Upper lobe of left lung (tissue), 4 donors: Measurements from ENCODE around the gene ANKRD18B.
"Not testable (repeated sequence)": the region's sequence is repeated elsewhere in the genome, so short reads cannot be mapped to it uniquely, and the experiment has no call there.

ENCODE experiments used
- CTCF ChIP-seq, 6 experiments: fragments of 450-650 bp in 4 of 6; fragments of 200-600 bp in 2 of 6; sonication (generic) in 2 of 6; IDR thresholded peaks; one replicate each; pipeline ENCODE4 v1.5.1; 2016 to 2019; ENCODE audit warnings: antibody characterized with exemption in 6 of 6
- POLR2A ChIP-seq, 4 donors: fragments of 450-650 bp; IDR thresholded peaks; one replicate each; pipeline ENCODE4 v1.5.1; 2016 to 2017; ENCODE audit warnings: antibody characterized with exemption in 4 of 4, mild to moderate bottlenecking in 2 of 4
- POLR2AphosphoS5 ChIP-seq, 2 donors: sonication (generic); formaldehyde crosslinking; IDR thresholded peaks; one replicate each; pipeline ENCODE4 v1.5.1; 2017; ENCODE audit warnings: antibody characterized with exemption in 2 of 2

GRCh38 chr9:33521861-33522260 is 2.2 kb upstream of the ANKRD18B start:
- not testable (repeated sequence) for TF ChIP-seq CTCF, POLR2AphosphoS5, POLR2A (IDR thresholded peaks at IDR 0.05)
